A673 (cell line): ENCODE measurements around the gene NT5C1B.

Source experiments
- CTCF ChIP-seq: fragments of 300-800, 200-600 bp; sonication (generic); conservative IDR thresholded peaks from 2 replicates; pipeline ENCODE4 v1.5.1; 2017; ENCODE audit warnings: low read depth, mild to moderate bottlenecking, antibody characterized with exemption, low read length, moderate library complexity, mixed read lengths
- EZH2 ChIP-seq: fragments of 200-600 bp; sonication (generic); IDR thresholded peaks from 2 replicates; pipeline ENCODE4 v1.6.1; 2017; ENCODE audit warnings: borderline replicate concordance, low read depth, mild to moderate bottlenecking, mixed read lengths, antibody characterized with exemption, low read length; ENCODE audit not compliant: poor library complexity, severe bottlenecking

- TF ChIP-seq CTCF = no peak
- TF ChIP-seq EZH2 = no peak
Measured at GRCh38 chr2:18588802-18589201, 567 bp downstream of the NT5C1B start.
